Activated CD8-positive, alpha-beta T cell treated with anti-CD3 and anti-CD28 coated beads for 36 hours (primary cell): ENCODE measurements around the gene GNG2. TPM values are rescaled to one million over a fixed set of nuclear protein-coding genes. Genes with fewer than 3 reads are reported as not detected.

Experiments
- ATAC-seq: fragments of 200-7000 bp; cut with Tn5 transposase; one replicate; pipeline ENCODE4 v1.10.0; 2021; ENCODE audit warnings: mild to moderate bottlenecking, moderate library complexity
- CTCF ChIA-PET: fragments of 350-600 bp; sonication (Branson Sonifier 250); formaldehyde crosslinking; loops from one replicate; lab custom pipeline; 2021; ENCODE audit warnings: antibody characterized with exemption; lab: Charles Lee
- POLR2A ChIA-PET: fragments of 350-600 bp; sonication (Branson Sonifier 250); formaldehyde crosslinking; loops from one replicate; lab custom pipeline; 2021; ENCODE audit warnings: antibody characterized with exemption; lab: Charles Lee
- DNase-seq: peaks from one replicate; pipeline ENCODE4 v3.0.0-alpha.2; 2020
- H3K27ac Mint-ChIP-seq: one replicate; pipeline ENCODE4 v1.8.0; 2021; ENCODE audit warnings: mild to moderate bottlenecking, mixed read lengths
- H3K27me3 Mint-ChIP-seq: one replicate; pipeline ENCODE4 v1.8.0; 2021; ENCODE audit warnings: mixed read lengths
- H3K36me3 Mint-ChIP-seq: one replicate; pipeline ENCODE4 v1.8.0; 2021; ENCODE audit warnings: low read depth, mixed read lengths
- H3K4me1 Mint-ChIP-seq: one replicate; pipeline ENCODE4 v1.8.0; 2021; ENCODE audit warnings: low read depth, mixed read lengths
- H3K4me3 Mint-ChIP-seq: one replicate; pipeline ENCODE4 v1.8.0; 2021; ENCODE audit warnings: mild to moderate bottlenecking, moderate library complexity, mixed read lengths
- H3K9me3 Mint-ChIP-seq: one replicate; pipeline ENCODE4 v1.8.0; 2021; ENCODE audit warnings: mixed read lengths
- CTCF ChIP-seq: fragments of 200-600 bp; IDR thresholded peaks from one replicate; pipeline ENCODE4 v1.8.0; 2022; ENCODE audit warnings: antibody characterized with exemption, mild to moderate bottlenecking
- intact Hi-C: fragments of 100-400 bp; cut with micrococcal nuclease; formaldehyde crosslinking; loops from one replicate; pipeline ENCODE4 v1.10.0; 2022
- total RNA-seq, 2 experiments: library from RNA; stranded (reverse); gene quantifications; one replicate each; pipeline ENCODE4 v1.2.3, GENCODE V29; 2021

Gene GNG2
- total RNA-seq, 2 experiments from 2014 or later: 174 to 184 TPM

DNA sequence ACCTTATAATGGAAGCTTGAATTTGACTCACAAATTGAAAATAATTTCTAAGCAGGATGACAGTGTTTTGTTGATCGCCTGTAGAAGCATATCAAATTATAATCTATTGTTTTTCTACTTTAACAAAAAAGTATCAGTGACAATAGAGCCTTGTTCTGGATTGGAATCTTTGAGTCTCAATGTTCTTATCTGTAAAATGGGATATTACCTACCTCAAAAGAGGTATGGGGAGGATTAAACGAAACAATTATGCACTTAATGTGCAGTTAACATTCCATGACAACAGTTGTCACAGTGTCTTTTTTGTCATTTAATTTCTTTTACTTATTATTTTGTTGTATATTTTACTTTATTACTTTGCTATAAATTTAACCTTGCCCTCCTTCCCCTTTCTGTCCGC, 130.1 kb downstream of the GNG2 start:
- peak overlapping the region; percentile 87 for H3K4me3 Mint-ChIP-seq
- ChIA-PET POLR2A (interaction anchor here (1.1 kb wide), 1 partner anchor 10 kb away, joined by 5 read pairs; no protein-coding TSS in a partner anchor), CTCF (interaction anchor here (1.1 to 1.7 kb wide), 3 partner anchors 12 to 211 kb away, joined by 3 to 8 read pairs (median 3); no protein-coding TSS in a partner anchor)
- no peaks in the 10 kb centered on the region for H3K27me3 Mint-ChIP-seq
- ATAC-seq (no peak), DNase-seq (no peak)
- intact Hi-C loops: no loop called here
- H3K9me3 Mint-ChIP-seq: no peaks in the 10 kb centered on the region
- H3K36me3 Mint-ChIP-seq: peaks cover 33% of the 10 kb centered on the region
- peaks cover 38% of the 10 kb centered on the region for H3K4me1 Mint-ChIP-seq
- peak overlapping the region; percentile 94 for H3K27ac Mint-ChIP-seq
- no peak for TF ChIP-seq CTCF

DNA sequence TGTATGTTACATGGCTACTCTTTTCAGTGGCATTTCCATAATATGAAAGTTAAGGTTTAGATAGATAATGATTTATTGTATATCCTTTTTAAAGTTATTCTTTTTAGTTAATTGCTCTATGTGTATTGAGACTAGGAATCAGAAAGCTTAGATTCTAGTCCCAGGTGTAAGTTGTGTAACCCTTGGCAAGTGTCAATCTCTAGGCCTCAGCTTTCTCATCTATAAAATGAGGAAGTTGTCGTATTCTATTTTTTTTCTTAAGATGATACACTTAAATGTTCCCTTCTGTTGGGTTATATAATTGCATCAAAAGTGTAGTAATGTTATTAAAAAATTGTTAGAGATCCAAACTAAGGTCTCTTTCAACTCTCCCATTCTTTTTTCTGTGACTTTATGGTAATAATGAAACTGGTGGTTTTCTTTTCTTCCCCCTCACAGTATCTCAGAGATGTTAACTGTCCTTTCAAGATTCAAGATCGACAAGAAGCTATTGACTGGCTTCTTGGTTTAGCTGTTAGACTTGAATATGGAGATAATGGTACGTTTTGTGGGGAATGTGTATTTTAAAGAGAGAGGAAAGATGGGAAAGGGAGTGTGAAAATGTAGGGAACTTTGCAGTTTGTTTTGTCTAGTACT, 133.0 kb downstream of the GNG2 start:
- intact Hi-C loops: no loop called here
- peaks cover 42% of the 10 kb centered on the region for H3K36me3 Mint-ChIP-seq
- ATAC-seq (no peak), DNase-seq (no peak)
- no peak overlapping the region for H3K4me3 Mint-ChIP-seq
- H3K9me3 Mint-ChIP-seq: no peaks in the 10 kb centered on the region
- no peaks in the 10 kb centered on the region for H3K27me3 Mint-ChIP-seq
- TF ChIP-seq CTCF: no peak
- peak overlapping the region; percentile 80 for H3K27ac Mint-ChIP-seq
- CTCF ChIA-PET: interaction anchor here (0.8 to 5.9 kb wide), 6 partner anchors 13 to 279 kb away, joined by 3 to 36 read pairs (median 11); no protein-coding TSS in a partner anchor
- POLR2A ChIA-PET: interaction anchor here (1.2 kb wide), 1 partner anchor 15 kb away, joined by 3 read pairs; no protein-coding TSS in a partner anchor
- peaks cover 44% of the 10 kb centered on the region for H3K4me1 Mint-ChIP-seq

DNA sequence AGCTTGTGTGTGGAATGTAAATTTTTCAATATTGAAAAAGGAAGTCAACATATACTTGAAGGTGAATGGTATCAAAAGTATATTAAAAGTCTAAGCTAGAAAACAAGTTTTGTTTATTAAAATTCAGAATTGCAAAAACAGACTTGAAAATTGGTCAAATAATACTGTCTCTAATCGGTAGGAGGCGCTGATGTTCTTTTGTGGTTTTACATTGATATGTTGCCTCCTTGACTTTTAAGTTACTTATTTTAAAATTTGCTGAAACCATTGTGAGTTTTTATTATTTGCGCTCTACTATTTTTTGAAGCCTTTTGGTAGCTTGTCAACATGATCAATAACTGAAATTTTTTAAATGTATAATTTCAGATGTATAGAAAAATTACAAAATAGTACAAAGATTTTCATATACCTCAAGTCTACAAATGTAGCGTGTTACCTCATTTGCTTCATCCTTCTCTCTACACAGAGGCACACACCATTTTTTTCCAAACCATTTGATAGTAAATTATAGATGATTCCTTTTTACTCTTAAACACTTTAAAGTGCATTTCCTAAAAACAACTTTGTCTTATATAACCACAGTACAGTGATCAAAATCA, 135.8 kb downstream of the GNG2 start:
- TF ChIP-seq CTCF: peak; percentile 85
- H3K4me3 Mint-ChIP-seq: no peak overlapping the region
- H3K27ac Mint-ChIP-seq: no peak overlapping the region
- peak; percentile 15 for DNase-seq
- intact Hi-C loops: loop anchor here (5.0 kb wide), 1 partner anchor 136 kb away; no protein-coding TSS in a partner anchor
- CTCF ChIA-PET: interaction anchor here (0.6 to 5.9 kb wide), 22 partner anchors 10 to 277 kb away, joined by 3 to 36 read pairs (median 4); partner anchors contain the start of gene NID2
- peaks cover 34% of the 10 kb centered on the region for H3K4me1 Mint-ChIP-seq
- H3K9me3 Mint-ChIP-seq: no peaks in the 10 kb centered on the region
- ATAC-seq: no peak
- POLR2A ChIA-PET: interaction anchor here (0.9 kb wide), 1 partner anchor 8 kb away, joined by 4 read pairs; no protein-coding TSS in a partner anchor
- H3K27me3 Mint-ChIP-seq: no peaks in the 10 kb centered on the region
- H3K36me3 Mint-ChIP-seq: peaks cover 46% of the 10 kb centered on the region

DNA sequence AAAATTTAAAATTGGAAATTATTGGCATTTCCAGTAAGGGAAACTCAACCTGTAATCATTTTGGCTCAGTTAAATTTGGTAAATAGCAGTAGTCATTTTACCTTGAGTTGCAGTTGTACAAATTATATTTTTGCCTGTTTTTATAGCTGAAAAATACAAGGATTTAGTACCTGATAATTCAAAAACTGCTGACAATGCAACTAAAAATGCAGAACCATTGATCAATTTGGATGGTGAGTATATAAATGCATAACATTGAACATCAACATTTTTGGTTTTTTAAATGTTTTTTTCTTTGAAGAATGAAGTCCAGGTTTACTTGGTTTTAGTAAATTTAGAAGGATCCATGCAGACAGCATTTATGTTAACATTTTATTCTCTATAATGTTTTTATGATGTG, 137.9 kb downstream of the GNG2 start:
- H3K4me1 Mint-ChIP-seq: peaks cover 20% of the 10 kb centered on the region
- H3K27me3 Mint-ChIP-seq: no peaks in the 10 kb centered on the region
- H3K9me3 Mint-ChIP-seq: no peaks in the 10 kb centered on the region
- DNase-seq: no peak
- no peak overlapping the region for H3K27ac Mint-ChIP-seq
- ChIA-PET POLR2A (no interaction called here), CTCF (interaction anchor here (0.8 kb wide), 1 partner anchor 134 kb away, joined by 3 read pairs; no protein-coding TSS in a partner anchor)
- ATAC-seq: no peak
- peaks cover 49% of the 10 kb centered on the region for H3K36me3 Mint-ChIP-seq
- H3K4me3 Mint-ChIP-seq: no peak overlapping the region
- intact Hi-C loops: loop anchor here (5.0 kb wide), 1 partner anchor 134 kb away; no protein-coding TSS in a partner anchor
- TF ChIP-seq CTCF: no peak
